Limb (tissue), 2 donors: Measurements from ENCODE around the gene POP7.
A peak's percentile ranks its signal among the peaks of the same experiment; 100 is the strongest.
"Not testable (repeated sequence)": the region's sequence is repeated elsewhere in the genome, so short reads cannot be mapped to it uniquely, and the experiment has no call there.

Source experiments
- DNase-seq, 2 donors: peaks; one replicate each; pipeline ENCODE4 v3.0.0-alpha.2; 2016; ENCODE audit errors: extremely low spot score in 2 of 2

POP7 gene

GRCh38 chr7:100691676-100692577, 14.0 kb upstream of the POP7 start:
- peak; percentile 63 to 88 for DNase-seq

- DNase-seq, result no peak
These were observed 13.4 kb upstream of the POP7 start for GRCh38 chr7:100692578-100692961.

GRCh38 chr7:100693312-100694097, 12.4 kb upstream of the POP7 start:
- peak in 1 of 2 donors; percentile 49 for DNase-seq

GRCh38 chr7:100694098-100694745, 11.7 kb upstream of the POP7 start, which contains the start of gene GIGYF1:
Gene GIGYF1, minus strand, starts transcription at chr7:100694250. Its CDS starts 6,012 bp downstream, at chr7:100688238.
- peak in 1 of 2 donors; percentile 87 for DNase-seq

GRCh38 chr7:100696123-100696521, 9.8 kb upstream of the POP7 start:
- DNase-seq, result no peak

- no peak for DNase-seq
These were observed 6.9 kb upstream of the POP7 start for GRCh38 chr7:100699018-100699417.

GRCh38 chr7:100701089-100701488, 4.8 kb upstream of the POP7 start:
- DNase-seq, result not testable (repeated sequence)

- DNase-seq, result peak; percentile 78 to 93
These were observed 585 bp upstream of the POP7 start for GRCh38 chr7:100705320-100705752.

- peak in 1 of 2 donors; percentile 47 for DNase-seq
These were observed 871 bp downstream of the POP7 start for GRCh38 chr7:100706672-100707311.

- DNase-seq, result no peak
These were observed 2.5 kb downstream of the POP7 start for GRCh38 chr7:100708395-100708794.

- no peak for DNase-seq
These were observed 4.5 kb downstream of the POP7 start for GRCh38 chr7:100710452-100710851.

- no peak for DNase-seq
These were observed 5.4 kb downstream of the POP7 start for GRCh38 chr7:100711369-100711768.

- no peak for DNase-seq
These were observed 8.8 kb downstream of the POP7 start for GRCh38 chr7:100714725-100715124.

GRCh38 chr7:100717073-100717472, 11.2 kb downstream of the POP7 start:
- DNase-seq, result not testable (repeated sequence)

GRCh38 chr7:100719523-100720278, 13.8 kb downstream of the POP7 start:
- no peak for DNase-seq

- no peak for DNase-seq
These were observed 14.4 kb downstream of the POP7 start, which contains the start of gene EPO for GRCh38 chr7:100720279-100720670. Gene EPO, plus strand, starts transcription at chr7:100720468. Its CDS starts 513 bp downstream, at chr7:100720981.

GRCh38 chr7:100720671-100721504, 15.0 kb downstream of the POP7 start:
- DNase-seq, result no peak

- no peak for DNase-seq
These were observed 15.5 kb downstream of the POP7 start for GRCh38 chr7:100721505-100721812.

- DNase-seq, result no peak
These were observed 16.7 kb downstream of the POP7 start for GRCh38 chr7:100722480-100723212.
